Measurements from ENCODE around the gene TRABD2B.

Gene TRABD2B

GRCh38 chr1:47758341-47759250 is 238.6 kb downstream of the TRABD2B start:
- Histone ChIP-seq H3K36me3 (ENCODE audit: low read depth) (no peaks in the 10 kb centered on the region), H3K27me3 (ENCODE audit: insufficient read depth, poor library complexity, severe bottlenecking) (no peaks in the 10 kb centered on the region), H3K4me1 (ENCODE audit: insufficient read depth, poor library complexity, severe bottlenecking) (no peaks in the 10 kb centered on the region), H3K4me3 (ENCODE audit: severe bottlenecking) (no peak overlapping the region), H3K27ac (ENCODE audit: poor library complexity, severe bottlenecking) (no peak overlapping the region), H3K9me3 (ENCODE audit: severe bottlenecking) (no peaks in the 10 kb centered on the region)
- no peak for TF ChIP-seq CTCF (IDR thresholded peaks at IDR 0.05; ENCODE audit: poor library complexity, severe bottlenecking)
- DNase-seq (ENCODE audit: low spot score) (peak; percentile 25), ATAC-seq (ENCODE audit: low read depth) (no peak)

DNA sequence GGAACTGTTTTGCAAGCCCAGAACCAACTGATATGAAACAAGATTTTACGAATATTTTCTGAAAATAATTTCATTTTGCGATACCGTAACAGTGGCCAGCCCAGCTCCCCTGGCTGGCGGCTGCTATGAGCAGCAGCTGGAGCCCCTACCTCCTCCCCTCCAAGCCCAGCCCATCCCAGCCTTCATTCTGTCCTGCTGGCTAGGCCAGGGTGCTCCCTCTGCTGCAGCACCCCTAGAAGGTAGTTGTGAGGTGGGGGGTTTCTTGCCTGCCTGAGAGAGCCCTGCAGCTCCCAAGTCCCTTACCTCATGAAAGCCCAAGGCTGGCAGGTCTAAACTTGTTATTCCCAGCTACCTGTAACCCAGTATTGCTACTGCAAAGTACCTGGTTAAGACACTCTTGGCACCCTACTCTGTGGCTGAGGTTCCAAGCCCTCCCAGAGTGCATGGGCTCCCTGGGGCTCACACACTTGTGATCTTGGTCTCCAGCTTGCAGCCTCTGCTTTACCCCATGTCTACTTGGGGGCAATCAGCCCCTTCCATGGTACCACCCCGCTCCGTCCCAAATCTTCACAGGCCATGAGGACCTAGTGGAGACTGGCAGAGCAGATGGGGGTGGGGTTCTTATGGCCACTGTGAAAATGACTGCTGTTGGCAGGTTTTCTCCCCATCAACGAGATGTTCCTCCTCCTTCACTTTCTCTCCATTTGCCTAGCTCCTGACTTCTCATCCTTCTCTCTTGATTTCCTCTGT is 239.8 kb downstream of the TRABD2B start:
- Histone ChIP-seq H3K27me3 (ENCODE audit: insufficient read depth, poor library complexity, severe bottlenecking) (no peaks in the 10 kb centered on the region), H3K4me3 (ENCODE audit: severe bottlenecking) (no peak overlapping the region), H3K27ac (ENCODE audit: poor library complexity, severe bottlenecking) (no peak overlapping the region), H3K4me1 (ENCODE audit: insufficient read depth, poor library complexity, severe bottlenecking) (no peaks in the 10 kb centered on the region), H3K9me3 (ENCODE audit: severe bottlenecking) (no peaks in the 10 kb centered on the region), H3K36me3 (ENCODE audit: low read depth) (no peaks in the 10 kb centered on the region)
- DNase-seq (ENCODE audit: low spot score), result peak; percentile 31
- ATAC-seq (ENCODE audit: low read depth), result no peak
- TF ChIP-seq CTCF (IDR thresholded peaks at IDR 0.05; ENCODE audit: poor library complexity, severe bottlenecking), result no peak

DNA sequence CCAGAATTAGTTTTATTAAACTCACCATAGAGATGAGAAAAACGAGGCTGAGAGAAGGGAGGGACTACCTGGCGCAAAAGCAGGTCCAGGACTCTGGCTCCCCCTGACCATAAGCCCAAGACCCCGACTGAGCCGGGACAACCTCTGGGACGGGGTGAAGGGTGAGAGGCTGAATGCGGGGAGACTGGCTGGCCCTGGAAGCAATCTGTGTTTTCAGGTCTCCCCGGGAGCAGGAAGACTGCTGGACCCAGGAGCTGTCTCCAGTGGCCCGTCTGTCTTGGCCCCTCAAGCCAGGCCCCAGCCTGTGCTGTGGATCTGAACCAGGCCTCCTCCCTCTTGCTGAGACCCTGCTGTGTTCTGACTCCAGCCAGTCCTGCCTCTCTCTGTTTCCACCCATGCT is 240.8 kb downstream of the TRABD2B start:
- no peak for TF ChIP-seq CTCF (IDR thresholded peaks at IDR 0.05; ENCODE audit: poor library complexity, severe bottlenecking)
- H3K27me3 ChIP-seq (ENCODE audit: insufficient read depth, poor library complexity, severe bottlenecking), result no peaks in the 10 kb centered on the region
- H3K36me3 ChIP-seq (ENCODE audit: low read depth), result no peaks in the 10 kb centered on the region
- ATAC-seq (ENCODE audit: low read depth), result no peak
- peak; percentile 15 for DNase-seq (ENCODE audit: low spot score)
- no peak overlapping the region for H3K27ac ChIP-seq (ENCODE audit: poor library complexity, severe bottlenecking)
- no peaks in the 10 kb centered on the region for H3K9me3 ChIP-seq (ENCODE audit: severe bottlenecking)
- H3K4me3 ChIP-seq (ENCODE audit: severe bottlenecking), result no peak overlapping the region
- H3K4me1 ChIP-seq (ENCODE audit: insufficient read depth, poor library complexity, severe bottlenecking), result no peaks in the 10 kb centered on the region

GRCh38 chr1:47756006-47756405 is 241.2 kb downstream of the TRABD2B start:
- no peaks in the 10 kb centered on the region for H3K27me3 ChIP-seq (ENCODE audit: insufficient read depth, poor library complexity, severe bottlenecking)
- H3K4me1 ChIP-seq (ENCODE audit: insufficient read depth, poor library complexity, severe bottlenecking), result no peaks in the 10 kb centered on the region
- peak; percentile 10 for DNase-seq (ENCODE audit: low spot score)
- no peak for TF ChIP-seq CTCF (IDR thresholded peaks at IDR 0.05; ENCODE audit: poor library complexity, severe bottlenecking)
- no peak overlapping the region for H3K27ac ChIP-seq (ENCODE audit: poor library complexity, severe bottlenecking)
- no peak for ATAC-seq (ENCODE audit: low read depth)
- H3K9me3 ChIP-seq (ENCODE audit: severe bottlenecking), result no peaks in the 10 kb centered on the region
- H3K4me3 ChIP-seq (ENCODE audit: severe bottlenecking), result no peak overlapping the region
- H3K36me3 ChIP-seq (ENCODE audit: low read depth), result no peaks in the 10 kb centered on the region

Data from RWPE2 (cell line).